ENCODE results near the gene CDYL.

Gene CDYL

GRCh38 chr6:4774715-4775493, 1.3 kb upstream of the CDYL start:
- no peak for DNase-seq

GRCh38 chr6:4775494-4776130, 592 bp upstream of the CDYL start:
- peak; percentile 76 for DNase-seq

GRCh38 chr6:4776493-4777393, 539 bp downstream of the CDYL start:
- DNase-seq, result peak; percentile 31

GRCh38 chr6:4777394-4777935, 1.3 kb downstream of the CDYL start:
- no peak for DNase-seq

- DNase-seq, result no peak
Measured at GRCh38 chr6:4778086-4778485, 1.9 kb downstream of the CDYL start.

GRCh38 chr6:4780360-4780812, 4.2 kb downstream of the CDYL start:
- DNase-seq, result no peak

- no peak for DNase-seq
Measured at GRCh38 chr6:4781426-4781825, 5.2 kb downstream of the CDYL start.

GRCh38 chr6:4781967-4782575, 5.9 kb downstream of the CDYL start:
- no peak for DNase-seq

GRCh38 chr6:4786996-4787395, 10.8 kb downstream of the CDYL start:
- DNase-seq, result no peak

- DNase-seq, result no peak
Measured at GRCh38 chr6:4788482-4788881, 12.3 kb downstream of the CDYL start.

GRCh38 chr6:4788953-4789584, 12.9 kb downstream of the CDYL start:
- DNase-seq, result no peak

GRCh38 chr6:4790158-4790899, 14.1 kb downstream of the CDYL start:
- DNase-seq, result no peak

- DNase-seq, result no peak
Measured at GRCh38 chr6:4794140-4794707, 18.0 kb downstream of the CDYL start.

- no peak for DNase-seq
Measured at GRCh38 chr6:4797587-4797986, 21.4 kb downstream of the CDYL start.

GRCh38 chr6:4799912-4800311, 23.7 kb downstream of the CDYL start:
- no peak for DNase-seq

GRCh38 chr6:4800662-4801061, 24.5 kb downstream of the CDYL start:
- no peak for DNase-seq

- no peak for DNase-seq
Measured at GRCh38 chr6:4801491-4802110, 25.4 kb downstream of the CDYL start.

GRCh38 chr6:4802312-4802935, 26.2 kb downstream of the CDYL start:
- DNase-seq, result no peak

GRCh38 chr6:4803343-4803744, 27.1 kb downstream of the CDYL start:
- DNase-seq, result no peak

GRCh38 chr6:4804095-4804494, 27.9 kb downstream of the CDYL start:
- no peak for DNase-seq
